GM12872 (cell line): ENCODE data around the gene CPZ.

Experiments
- CTCF ChIP-seq: IDR thresholded peaks from 3 replicates; pipeline ENCODE4 v1.5.1; 2011; ENCODE audit warnings: low read depth, mild to moderate bottlenecking, low read length, moderate library complexity; ENCODE audit not compliant: insufficient read depth

The CPZ gene

DNA sequence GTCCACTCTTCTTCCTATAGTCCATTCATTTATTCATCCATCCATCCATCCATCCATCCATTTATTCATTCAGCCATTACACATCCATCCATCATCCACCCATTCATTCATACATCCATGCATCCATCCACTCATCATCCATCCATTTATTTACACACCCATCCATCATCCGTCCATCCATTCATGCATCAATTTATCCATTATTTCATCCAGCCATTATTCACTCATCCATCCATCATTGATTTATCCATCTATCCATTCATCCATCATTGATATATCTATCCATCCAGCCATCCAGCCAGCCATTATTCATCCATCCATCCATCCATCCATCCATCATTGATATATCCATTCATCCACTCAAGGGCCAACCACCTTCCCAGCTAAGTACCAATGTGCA, 12.7 kb downstream of the CPZ start:
- TF ChIP-seq CTCF, result no peak

- no peak for TF ChIP-seq CTCF
Observed at GRCh38 chr4:8606476-8606875, 13.9 kb downstream of the CPZ start.

DNA sequence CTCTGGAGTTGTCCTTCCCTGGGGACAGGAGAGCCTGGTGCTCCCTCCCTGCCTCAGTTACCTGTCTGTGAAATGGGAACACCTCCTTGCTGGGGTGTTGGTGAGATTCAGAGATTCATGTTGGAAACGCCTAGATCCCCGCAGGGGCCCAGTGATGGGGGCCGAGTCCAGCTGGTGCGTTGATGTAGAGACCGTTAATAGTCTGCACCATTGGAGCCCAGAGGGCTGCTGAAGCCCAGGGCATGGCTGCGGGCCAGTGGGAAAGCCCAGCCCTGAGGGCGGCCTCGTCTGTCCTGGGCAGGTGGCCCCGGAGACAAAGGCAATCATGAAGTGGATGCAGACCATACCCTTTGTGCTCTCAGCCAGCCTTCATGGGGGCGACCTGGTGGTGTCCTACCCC, 14.4 kb downstream of the CPZ start:
- no peak for TF ChIP-seq CTCF

DNA sequence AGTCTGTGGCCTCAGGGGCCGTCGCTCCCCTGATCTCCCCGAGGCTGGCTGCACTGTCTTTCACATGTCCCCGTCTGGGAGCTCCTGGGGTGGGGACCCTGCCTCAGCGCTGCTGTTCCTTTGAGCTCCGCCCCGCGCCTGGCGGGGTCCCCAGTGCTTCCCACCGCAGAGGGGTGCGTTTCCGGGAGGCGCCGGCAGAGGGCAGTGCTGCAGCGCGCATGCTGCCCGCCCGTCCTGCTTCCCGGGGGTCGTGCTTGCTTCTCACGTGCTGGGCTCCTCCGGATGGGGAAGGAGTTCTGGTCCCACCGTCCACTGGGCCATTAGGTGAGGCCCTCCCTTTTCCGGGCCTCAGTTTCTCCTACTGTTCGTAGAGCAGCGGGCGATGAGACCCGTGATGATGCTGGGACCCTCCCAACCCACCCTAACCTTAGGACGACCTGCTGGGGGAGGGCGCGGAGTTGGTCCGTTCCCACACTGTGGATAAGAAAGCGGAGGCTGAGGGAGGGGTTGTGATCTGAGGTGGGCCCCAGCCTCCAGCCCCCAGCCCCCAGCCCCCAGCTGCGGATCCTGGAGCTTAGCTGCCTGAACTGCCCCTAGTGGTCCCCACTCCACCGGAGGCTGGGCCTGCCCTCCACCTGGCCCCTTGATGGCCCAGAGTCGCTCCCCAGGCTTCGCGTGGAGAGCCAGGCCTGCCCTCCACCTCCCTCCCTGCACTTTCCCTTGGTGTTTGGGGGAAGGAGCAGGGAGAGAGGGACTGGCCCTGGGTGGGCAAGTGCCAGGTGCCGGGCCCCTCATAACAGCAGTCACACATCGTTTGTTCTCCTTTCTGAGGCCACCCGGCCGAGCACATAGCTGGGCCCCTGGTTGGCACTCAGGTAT, 15.3 kb downstream of the CPZ start:
- peak; percentile 93 for TF ChIP-seq CTCF

DNA sequence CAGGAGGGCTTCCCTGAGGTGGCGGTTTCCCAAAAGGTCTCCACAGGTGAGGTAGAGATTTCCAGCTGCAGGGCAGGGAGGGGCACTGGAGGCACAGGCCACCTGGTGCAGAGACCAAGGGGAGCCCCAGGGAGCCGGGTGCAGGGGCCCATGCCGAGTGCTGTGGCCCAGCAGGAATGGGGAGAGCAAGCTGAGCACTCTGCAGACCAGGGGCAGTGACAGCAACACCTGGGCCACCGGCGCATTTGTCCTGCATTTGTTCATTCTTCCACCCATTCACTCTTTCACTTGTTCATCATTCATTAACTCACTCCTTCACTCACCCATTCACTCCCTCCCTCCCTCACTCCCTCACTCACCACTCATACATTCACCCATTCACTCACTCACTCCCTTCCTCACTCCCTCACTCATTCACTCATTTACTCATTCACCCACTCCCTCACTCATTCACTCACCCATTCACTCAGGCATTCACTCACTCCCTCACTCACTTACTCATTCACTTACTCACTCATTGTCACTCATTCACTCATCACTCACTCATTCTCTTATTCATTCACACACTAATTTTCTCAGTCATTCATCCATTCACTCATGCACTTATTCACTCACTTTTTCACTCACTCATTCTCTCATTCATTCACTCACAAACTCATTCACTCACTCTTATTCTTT, 16.3 kb downstream of the CPZ start:
- TF ChIP-seq CTCF, result no peak

- no peak for TF ChIP-seq CTCF
Observed at GRCh38 chr4:8609406-8609805, 16.8 kb downstream of the CPZ start.

GRCh38 chr4:8609824-8610350, 17.3 kb downstream of the CPZ start:
- TF ChIP-seq CTCF, result no peak
